Lower lobe of right lung (tissue), 2 donors: ENCODE results near the gene PTPRN2. TPM values are rescaled to one million over a fixed set of nuclear protein-coding genes. Genes with fewer than 3 reads are reported as not detected.

Experiments
- ATAC-seq, 2 donors: fragments of 200-7000 bp; cut with Tn5 transposase; one replicate each; pipeline ENCODE4 v1.9.1; 2020 to 2022; ENCODE audit warnings: mild to moderate bottlenecking in 2 of 2, moderate library complexity in 2 of 2
- DNase-seq: peaks from one replicate; pipeline ENCODE4 v3.0.0-alpha.2; 2020
- H3K27ac ChIP-seq: fragments of 200-600 bp; one replicate; pipeline ENCODE4 v1.8.0; 2022
- H3K27me3 ChIP-seq: fragments of 200-600 bp; one replicate; pipeline ENCODE4 v1.8.0; 2022; ENCODE audit warnings: low read depth
- H3K36me3 ChIP-seq: fragments of 200-600 bp; one replicate; pipeline ENCODE4 v1.8.0; 2022; ENCODE audit warnings: mild to moderate bottlenecking
- H3K4me1 ChIP-seq: fragments of 200-600 bp; one replicate; pipeline ENCODE4 v1.8.0; 2022
- H3K4me3 ChIP-seq: fragments of 200-600 bp; one replicate; pipeline ENCODE4 v1.8.0; 2022; ENCODE audit warnings: mild to moderate bottlenecking
- H3K9me3 ChIP-seq: fragments of 200-600 bp; one replicate; pipeline ENCODE4 v1.8.0; 2022
- intact Hi-C: fragments of 100-400 bp; cut with DNase I; formaldehyde crosslinking; loops from one replicate; pipeline ENCODE4 v1.11.0; 2022
- total RNA-seq: library from RNA; stranded (reverse); fragmentation: NEBNext Ultra II Directional; extraction: Animal tissue kit (Norgen Biotek cat#: 25700); gene quantifications from one replicate; pipeline ENCODE4 v1.2.1, GENCODE V29; 2021
- TF ChIP-seq, protein P1 (sequence below): fragments of 200-600 bp; IDR thresholded peaks from one replicate; pipeline ENCODE4 v1.8.0; 2022; ENCODE audit warnings: antibody characterized with exemption, mild to moderate bottlenecking
- donor health status: DM: no; HTN: yes; CAD: no; lungs with severe emphysema.

Gene PTPRN2
- total RNA-seq, 1 donor from 2014 or later, result 6.8 TPM

DNA sequence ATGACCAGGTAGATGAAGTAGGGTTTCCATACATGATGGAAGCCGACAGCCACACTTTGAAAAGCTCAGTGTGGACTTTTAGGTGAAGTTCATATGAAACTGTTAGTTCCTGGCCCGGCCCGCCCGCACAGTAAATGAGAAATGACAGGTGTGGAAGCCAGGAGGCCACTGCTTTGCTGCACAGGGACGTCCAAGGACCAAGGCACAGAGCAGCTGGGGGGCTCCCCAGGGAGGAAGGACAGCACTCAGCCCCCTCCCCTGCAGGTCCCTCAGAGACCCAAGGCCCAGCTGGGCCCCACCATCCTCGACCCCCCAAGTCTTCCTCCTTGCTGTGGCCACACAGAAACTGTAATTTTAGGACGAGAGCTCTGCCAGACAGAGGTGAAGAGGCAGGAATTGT lies 219.2 kb downstream of the PTPRN2 start:
- H3K27ac ChIP-seq, result no peak overlapping the region
- H3K9me3 ChIP-seq, result no peaks in the 10 kb centered on the region
- intact Hi-C loops, result no loop called here

DNA sequence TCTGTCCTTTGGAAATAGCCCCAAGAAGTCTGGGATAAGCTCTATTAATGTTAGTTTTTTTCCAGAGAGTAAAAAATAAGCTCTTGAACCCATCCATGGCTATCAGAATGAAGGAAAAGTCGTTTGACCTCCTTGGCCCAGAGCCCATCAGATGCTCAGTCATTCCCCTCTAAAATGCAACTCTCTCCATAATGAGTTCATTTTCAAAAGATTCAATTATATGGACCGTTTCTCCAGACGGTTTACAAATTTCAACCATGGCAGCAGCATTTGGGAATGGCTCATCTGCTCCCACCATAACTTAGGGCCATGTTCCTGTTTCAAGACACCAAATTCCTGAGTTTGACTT lies 220.0 kb downstream of the PTPRN2 start:
- no peak overlapping the region for H3K4me3 ChIP-seq
- H3K27me3 ChIP-seq, result no peaks in the 10 kb centered on the region
- ATAC-seq (no peak), DNase-seq (no peak)
- intact Hi-C loops, result no loop called here
- TF ChIP-seq, protein P1, sequence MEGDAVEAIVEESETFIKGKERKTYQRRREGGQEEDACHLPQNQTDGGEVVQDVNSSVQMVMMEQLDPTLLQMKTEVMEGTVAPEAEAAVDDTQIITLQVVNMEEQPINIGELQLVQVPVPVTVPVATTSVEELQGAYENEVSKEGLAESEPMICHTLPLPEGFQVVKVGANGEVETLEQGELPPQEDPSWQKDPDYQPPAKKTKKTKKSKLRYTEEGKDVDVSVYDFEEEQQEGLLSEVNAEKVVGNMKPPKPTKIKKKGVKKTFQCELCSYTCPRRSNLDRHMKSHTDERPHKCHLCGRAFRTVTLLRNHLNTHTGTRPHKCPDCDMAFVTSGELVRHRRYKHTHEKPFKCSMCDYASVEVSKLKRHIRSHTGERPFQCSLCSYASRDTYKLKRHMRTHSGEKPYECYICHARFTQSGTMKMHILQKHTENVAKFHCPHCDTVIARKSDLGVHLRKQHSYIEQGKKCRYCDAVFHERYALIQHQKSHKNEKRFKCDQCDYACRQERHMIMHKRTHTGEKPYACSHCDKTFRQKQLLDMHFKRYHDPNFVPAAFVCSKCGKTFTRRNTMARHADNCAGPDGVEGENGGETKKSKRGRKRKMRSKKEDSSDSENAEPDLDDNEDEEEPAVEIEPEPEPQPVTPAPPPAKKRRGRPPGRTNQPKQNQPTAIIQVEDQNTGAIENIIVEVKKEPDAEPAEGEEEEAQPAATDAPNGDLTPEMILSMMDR, result no peak
- H3K4me1 ChIP-seq, result no peaks in the 10 kb centered on the region
- no peak overlapping the region for H3K27ac ChIP-seq
- H3K36me3 ChIP-seq, result no peaks in the 10 kb centered on the region
- H3K9me3 ChIP-seq, result no peaks in the 10 kb centered on the region

More for the DNA sequence above, 219.2 kb downstream of the PTPRN2 start:
- H3K4me3 ChIP-seq, result no peak overlapping the region
- no peaks in the 10 kb centered on the region for H3K36me3 ChIP-seq
- no peaks in the 10 kb centered on the region for H3K4me1 ChIP-seq
- TF ChIP-seq, protein P1, result no peak
- no peaks in the 10 kb centered on the region for H3K27me3 ChIP-seq
- no peak for ATAC-seq
- DNase-seq, result no peak

DNA sequence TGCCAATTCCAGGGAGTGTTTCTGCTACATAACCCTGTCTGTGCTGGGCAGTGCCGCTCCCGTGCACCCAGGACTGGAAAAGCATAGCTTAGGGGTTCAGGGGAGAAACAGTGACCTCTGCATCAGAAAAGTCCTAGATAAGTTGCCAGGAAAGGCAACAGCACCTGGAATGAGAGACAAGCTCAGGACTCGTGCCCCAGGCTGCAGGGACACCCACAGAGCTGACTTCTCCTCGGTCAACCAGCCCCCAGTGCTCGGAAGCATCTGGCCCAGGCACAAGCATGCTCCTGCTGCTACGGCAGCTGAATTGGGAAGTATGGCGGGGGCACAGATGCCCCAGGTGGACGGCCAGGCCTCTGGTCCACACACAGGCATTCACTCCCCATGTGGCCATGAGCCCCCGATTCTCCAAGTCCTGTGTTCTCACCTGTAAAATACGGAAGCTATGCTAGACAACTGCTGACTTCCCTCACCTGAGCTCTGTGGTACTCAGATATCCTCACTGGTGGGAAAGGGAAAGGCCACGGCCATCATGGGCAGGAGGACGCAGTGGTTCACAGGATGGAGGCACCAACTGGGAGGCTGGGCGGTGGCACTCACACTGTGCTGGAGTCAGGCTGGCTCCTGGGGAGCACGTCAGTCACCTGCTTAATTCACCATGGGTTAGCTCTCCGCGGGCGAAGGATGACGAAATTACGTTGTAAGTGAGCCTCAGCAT lies 220.5 kb downstream of the PTPRN2 start:
- ATAC-seq (no peak), DNase-seq (no peak)
- Histone ChIP-seq H3K27me3 (no peaks in the 10 kb centered on the region), H3K36me3 (no peaks in the 10 kb centered on the region), H3K4me3 (no peak overlapping the region), H3K27ac (no peak overlapping the region), H3K4me1 (no peaks in the 10 kb centered on the region), H3K9me3 (no peaks in the 10 kb centered on the region)
- TF ChIP-seq, protein P1, result no peak
- intact Hi-C loops, result no loop called here

DNA sequence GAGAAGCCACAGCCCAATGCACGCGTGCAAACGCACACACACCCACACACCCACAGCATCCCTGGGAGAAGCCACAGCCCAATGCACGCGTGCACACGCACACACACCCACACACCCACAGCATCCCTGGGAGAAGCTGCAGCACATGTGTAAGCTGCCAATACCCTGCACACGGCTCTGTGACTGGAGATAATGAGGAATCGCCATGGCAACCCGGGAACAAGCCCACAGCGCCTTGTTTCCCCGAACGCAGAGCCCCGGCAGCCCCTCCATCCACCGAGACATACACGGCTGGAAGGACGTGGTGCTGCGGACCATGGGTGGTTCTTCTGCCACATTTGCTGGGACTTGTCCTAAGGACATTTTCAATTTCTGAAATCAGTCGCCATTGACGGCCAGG lies 221.3 kb downstream of the PTPRN2 start:
- DNase-seq (no peak), ATAC-seq (no peak)
- Histone ChIP-seq H3K27me3 (no peaks in the 10 kb centered on the region), H3K27ac (no peak overlapping the region), H3K4me1 (no peaks in the 10 kb centered on the region), H3K4me3 (no peak overlapping the region), H3K36me3 (no peaks in the 10 kb centered on the region), H3K9me3 (no peaks in the 10 kb centered on the region)
- TF ChIP-seq, protein P1, result no peak
- intact Hi-C loops, result no loop called here

DNA sequence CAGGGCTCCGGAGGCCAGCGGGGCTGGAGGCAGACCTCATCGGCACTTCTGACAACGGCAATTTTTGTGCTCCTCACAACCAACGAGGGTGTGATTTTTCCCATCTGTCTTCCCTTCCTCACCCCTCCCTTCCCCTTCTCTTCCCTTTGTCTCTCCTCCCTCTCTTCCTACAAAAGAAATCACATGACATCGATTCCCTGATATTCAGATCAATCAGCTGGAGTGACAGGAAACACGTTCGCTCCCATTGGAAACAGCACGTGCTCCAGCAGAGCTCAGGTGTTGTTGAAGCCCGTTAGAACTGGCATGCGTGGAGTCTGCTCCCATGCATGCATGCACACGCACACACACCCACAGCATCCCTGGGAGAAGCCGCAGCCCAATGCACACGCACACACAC lies 222.4 kb downstream of the PTPRN2 start:
- no peaks in the 10 kb centered on the region for H3K4me1 ChIP-seq
- ATAC-seq, result no peak
- DNase-seq, result no peak
- intact Hi-C loops, result no loop called here
- H3K27ac ChIP-seq, result no peak overlapping the region
- H3K9me3 ChIP-seq, result no peaks in the 10 kb centered on the region
- no peak overlapping the region for H3K4me3 ChIP-seq
- no peaks in the 10 kb centered on the region for H3K36me3 ChIP-seq
- TF ChIP-seq, protein P1, result no peak
- no peaks in the 10 kb centered on the region for H3K27me3 ChIP-seq
